ENCODE results near the gene GGPS1.

Gene GGPS1

GRCh38 chr1:235339746-235340145, 11.4 kb downstream of the GGPS1 start:
- Mint-ChIP-seq H3K4me3 (no peak overlapping the region), H3K27ac (peak overlapping the region; percentile 93)
- DNase-seq: no peak

GRCh38 chr1:235341334-235341733, 13.0 kb downstream of the GGPS1 start:
- H3K27me3 Mint-ChIP-seq (ENCODE audit: low read depth, poor library complexity): no peaks in the 10 kb centered on the region
- peaks cover 4% of the 10 kb centered on the region for H3K4me1 Mint-ChIP-seq
- no peak overlapping the region for H3K27ac Mint-ChIP-seq
- DNase-seq: no peak
- no peak for TF ChIP-seq CTCF (IDR thresholded peaks at IDR 0.05)
- H3K9me3 Mint-ChIP-seq: no peaks in the 10 kb centered on the region
- no peak overlapping the region for H3K4me3 Mint-ChIP-seq
- peaks cover 76% of the 10 kb centered on the region for H3K36me3 Mint-ChIP-seq (ENCODE audit: low read depth)

More at GRCh38 chr1:235339746-235340145, 11.4 kb downstream of the GGPS1 start:
- Mint-ChIP-seq H3K4me1 (no peaks in the 10 kb centered on the region), H3K36me3 (ENCODE audit: low read depth) (peaks cover 71% of the 10 kb centered on the region), H3K27me3 (ENCODE audit: low read depth, poor library complexity) (no peaks in the 10 kb centered on the region), H3K9me3 (no peaks in the 10 kb centered on the region)
- no peak for TF ChIP-seq CTCF (IDR thresholded peaks at IDR 0.05)

GRCh38 chr1:235342039-235342438, 13.7 kb downstream of the GGPS1 start:
- peaks cover 4% of the 10 kb centered on the region for H3K4me1 Mint-ChIP-seq
- H3K9me3 Mint-ChIP-seq: no peaks in the 10 kb centered on the region
- no peak overlapping the region for H3K27ac Mint-ChIP-seq
- no peak overlapping the region for H3K4me3 Mint-ChIP-seq
- peaks cover 77% of the 10 kb centered on the region for H3K36me3 Mint-ChIP-seq (ENCODE audit: low read depth)
- DNase-seq: no peak
- no peaks in the 10 kb centered on the region for H3K27me3 Mint-ChIP-seq (ENCODE audit: low read depth, poor library complexity)
- TF ChIP-seq CTCF (IDR thresholded peaks at IDR 0.05): no peak

- Mint-ChIP-seq H3K27me3 (ENCODE audit: low read depth, poor library complexity) (no peaks in the 10 kb centered on the region), H3K4me1 (peaks cover 4% of the 10 kb centered on the region), H3K9me3 (no peaks in the 10 kb centered on the region), H3K36me3 (ENCODE audit: low read depth) (peaks cover 76% of the 10 kb centered on the region), H3K27ac (no peak overlapping the region), H3K4me3 (no peak overlapping the region)
- DNase-seq: no peak
- TF ChIP-seq CTCF (IDR thresholded peaks at IDR 0.05): no peak
These were observed 14.1 kb downstream of the GGPS1 start for GRCh38 chr1:235342471-235342870.

GRCh38 chr1:235343726-235344125, 15.4 kb downstream of the GGPS1 start:
- H3K9me3 Mint-ChIP-seq: no peaks in the 10 kb centered on the region
- no peak overlapping the region for H3K27ac Mint-ChIP-seq
- H3K27me3 Mint-ChIP-seq (ENCODE audit: low read depth, poor library complexity): no peaks in the 10 kb centered on the region
- TF ChIP-seq CTCF (IDR thresholded peaks at IDR 0.05): no peak
- peaks cover 70% of the 10 kb centered on the region for H3K36me3 Mint-ChIP-seq (ENCODE audit: low read depth)
- no peak overlapping the region for H3K4me3 Mint-ChIP-seq
- peaks cover 4% of the 10 kb centered on the region for H3K4me1 Mint-ChIP-seq
- DNase-seq: no peak

- H3K36me3 Mint-ChIP-seq (ENCODE audit: low read depth): peaks cover 24% of the 10 kb centered on the region
- H3K4me1 Mint-ChIP-seq: no peaks in the 10 kb centered on the region
These were observed 23.1 kb downstream of the GGPS1 start for GRCh38 chr1:235351441-235351840.

More at GRCh38 chr1:235351441-235351840, 23.1 kb downstream of the GGPS1 start:
- TF ChIP-seq CTCF (IDR thresholded peaks at IDR 0.05): no peak
- Mint-ChIP-seq H3K27ac (no peak overlapping the region), H3K4me3 (no peak overlapping the region), H3K9me3 (no peaks in the 10 kb centered on the region), H3K27me3 (ENCODE audit: low read depth, poor library complexity) (peaks cover 3% of the 10 kb centered on the region)
- DNase-seq: no peak
